Mesothelial cell of epicardium (in vitro differentiated cells): ENCODE results near the gene OR8B2. TPM values are rescaled to one million over a fixed set of nuclear protein-coding genes. Genes with fewer than 3 reads are reported as not detected.

Source experiments
- DNase-seq, 2 experiments: peaks; one replicate each; pipeline ENCODE4 v3.0.0; 2021; ENCODE audit warnings: low spot score in 2 of 2; ENCODE audit not compliant: unreplicated experiment in 2 of 2
- H3K27ac Mint-ChIP-seq: 2 replicates; pipeline ENCODE4 v1.8.0; 2021; ENCODE audit warnings: mixed read lengths
- H3K27me3 Mint-ChIP-seq: 2 replicates; pipeline ENCODE4 v1.8.0; 2021; ENCODE audit warnings: low read depth, mixed read lengths
- H3K36me3 Mint-ChIP-seq: 2 replicates; pipeline ENCODE4 v1.8.0; 2021; ENCODE audit warnings: mixed read lengths
- H3K4me1 Mint-ChIP-seq: 2 replicates; pipeline ENCODE4 v1.8.0; 2021; ENCODE audit warnings: mixed read lengths
- H3K4me3 Mint-ChIP-seq: 2 replicates; pipeline ENCODE4 v1.8.0; 2021; ENCODE audit warnings: mild to moderate bottlenecking, moderate library complexity, mixed read lengths
- H3K9me3 Mint-ChIP-seq: 2 replicates; pipeline ENCODE4 v1.8.0; 2021; ENCODE audit warnings: mixed read lengths
- total RNA-seq: library from RNA; stranded (reverse); gene quantifications from 3 replicates; pipeline ENCODE4 v1.2.1, GENCODE V29; 2021
- TF ChIP-seq, protein P1 (sequence below): fragments of 200-600 bp; sonication (generic); IDR thresholded peaks from one replicate; pipeline ENCODE4 v1.5.0; 2021; ENCODE audit warnings: antibody characterized with exemption; ENCODE audit not compliant: unreplicated experiment

Gene OR8B2
- total RNA-seq, 1 donor from 2014 or later: not detected

DNA sequence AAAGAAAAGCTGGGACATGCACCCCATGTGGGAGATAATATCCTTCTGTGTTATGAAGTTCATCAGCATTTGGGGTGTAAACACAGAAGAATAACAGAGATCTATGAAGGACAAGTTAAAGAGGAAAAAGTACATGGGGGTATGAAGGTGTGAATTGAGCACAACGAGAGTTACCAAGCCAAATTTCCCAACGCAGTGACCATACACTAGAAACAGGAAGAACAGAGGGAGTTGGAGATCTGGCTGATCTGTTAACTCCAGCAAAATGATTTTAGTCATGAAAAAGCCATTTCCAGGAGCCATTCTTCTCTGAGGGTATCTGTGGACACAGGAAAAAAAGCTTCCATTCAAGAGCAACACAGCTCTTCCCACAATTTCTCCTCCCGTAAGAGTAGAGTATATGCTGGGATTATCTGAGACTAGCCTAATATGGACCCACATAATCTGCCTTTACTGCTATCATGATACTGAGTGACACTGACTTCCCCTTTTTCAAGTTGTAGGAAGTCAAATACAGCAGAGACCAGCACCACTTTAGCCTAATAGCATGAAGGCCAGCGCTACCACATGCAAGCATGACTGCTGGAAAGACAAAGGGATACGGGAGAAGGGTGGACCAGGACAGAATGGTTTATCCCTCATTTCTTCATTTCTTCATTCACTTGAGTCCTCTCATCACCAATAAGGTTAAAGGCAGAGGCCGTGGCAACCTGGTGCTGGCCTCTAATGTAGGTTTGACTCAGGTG is 44.7 kb downstream of the OR8B2 start:
- Mint-ChIP-seq H3K4me3 (no peak overlapping the region), H3K27ac (no peak overlapping the region), H3K36me3 (no peaks in the 10 kb centered on the region), H3K9me3 (peaks cover 4% of the 10 kb centered on the region), H3K27me3 (no peaks in the 10 kb centered on the region), H3K4me1 (no peaks in the 10 kb centered on the region)
- no peak for DNase-seq
- TF ChIP-seq, protein P1, sequence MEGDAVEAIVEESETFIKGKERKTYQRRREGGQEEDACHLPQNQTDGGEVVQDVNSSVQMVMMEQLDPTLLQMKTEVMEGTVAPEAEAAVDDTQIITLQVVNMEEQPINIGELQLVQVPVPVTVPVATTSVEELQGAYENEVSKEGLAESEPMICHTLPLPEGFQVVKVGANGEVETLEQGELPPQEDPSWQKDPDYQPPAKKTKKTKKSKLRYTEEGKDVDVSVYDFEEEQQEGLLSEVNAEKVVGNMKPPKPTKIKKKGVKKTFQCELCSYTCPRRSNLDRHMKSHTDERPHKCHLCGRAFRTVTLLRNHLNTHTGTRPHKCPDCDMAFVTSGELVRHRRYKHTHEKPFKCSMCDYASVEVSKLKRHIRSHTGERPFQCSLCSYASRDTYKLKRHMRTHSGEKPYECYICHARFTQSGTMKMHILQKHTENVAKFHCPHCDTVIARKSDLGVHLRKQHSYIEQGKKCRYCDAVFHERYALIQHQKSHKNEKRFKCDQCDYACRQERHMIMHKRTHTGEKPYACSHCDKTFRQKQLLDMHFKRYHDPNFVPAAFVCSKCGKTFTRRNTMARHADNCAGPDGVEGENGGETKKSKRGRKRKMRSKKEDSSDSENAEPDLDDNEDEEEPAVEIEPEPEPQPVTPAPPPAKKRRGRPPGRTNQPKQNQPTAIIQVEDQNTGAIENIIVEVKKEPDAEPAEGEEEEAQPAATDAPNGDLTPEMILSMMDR: no peak

Other genes starting within 250 kb of the OR8B2 start
- gene OR10D3, start 201.2 kb downstream of the OR8B2 start, total RNA-seq: not detected in 3 replicates
- not detected in 3 replicates for gene OR8G1, start 143.4 kb downstream of the OR8B2 start, total RNA-seq
- not detected in 3 replicates for gene OR8G5, start 128.1 kb downstream of the OR8B2 start, total RNA-seq
- gene OR8D1, start 70.5 kb downstream of the OR8B2 start, total RNA-seq: not detected in 3 replicates
- not detected in 3 replicates for gene OR8D2, start 64.3 kb downstream of the OR8B2 start, total RNA-seq
- not detected in 3 replicates for gene OR8B3, start 14.5 kb upstream of the OR8B2 start, total RNA-seq
- gene OR8B4, start 40.4 kb upstream of the OR8B2 start, total RNA-seq: not detected in 3 replicates
- gene OR8B8, start 61.2 kb upstream of the OR8B2 start, total RNA-seq: not detected in 3 replicates
- gene OR8B12, start 159.2 kb upstream of the OR8B2 start, total RNA-seq: not detected in 3 replicates
- gene OR8A1, start 185.5 kb upstream of the OR8B2 start, total RNA-seq: not detected in 3 replicates
- not detected in 3 replicates for gene PANX3, start 226.9 kb upstream of the OR8B2 start, total RNA-seq
- 30.9 to 37.3 TPM (median 35.2 TPM) in 3 replicates for gene TBRG1, start 238.4 kb upstream of the OR8B2 start, total RNA-seq